H54 (cell line): ENCODE results near the gene AP1B1.

Experiments
- DNase-seq: peaks from one replicate; pipeline ENCODE4 v3.0.0; 2011; ENCODE audit warnings: low spot score, mixed read lengths; ENCODE audit not compliant: insufficient read length
- FAIRE-seq: peaks from 3 replicates; lab custom pipeline; 2011; peaks lifted over from hg19 to GRCh38; lab: Jason Lieb, UNC
- POLR2A ChIP-seq: IDR thresholded peaks from 2 replicates; pipeline ENCODE4 v1.6.1; 2011; ENCODE audit warnings: low read depth, mild to moderate bottlenecking, low read length

AP1B1 gene

DNA sequence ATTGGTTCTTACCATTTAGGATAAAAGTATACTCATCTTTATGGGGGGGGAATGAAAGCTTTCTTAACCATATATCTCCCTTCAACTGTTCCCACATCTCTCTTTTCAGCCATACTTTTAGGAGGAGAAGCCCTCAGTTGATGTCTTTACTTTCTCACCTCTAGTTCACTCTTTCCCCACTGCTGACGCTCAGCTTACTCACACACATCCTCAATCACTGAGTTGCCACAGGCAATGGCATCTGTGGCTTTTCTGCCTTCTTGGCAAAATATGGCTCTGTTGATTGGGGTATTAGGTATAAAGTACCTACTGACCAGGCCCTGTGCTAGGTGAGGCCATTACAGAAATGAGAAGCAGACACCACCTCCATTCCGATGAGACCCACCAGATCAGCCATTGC lies 12.2 kb upstream of the AP1B1 start:
- FAIRE-seq (no peak), DNase-seq (no peak)
- no peak for TF ChIP-seq POLR2A

DNA sequence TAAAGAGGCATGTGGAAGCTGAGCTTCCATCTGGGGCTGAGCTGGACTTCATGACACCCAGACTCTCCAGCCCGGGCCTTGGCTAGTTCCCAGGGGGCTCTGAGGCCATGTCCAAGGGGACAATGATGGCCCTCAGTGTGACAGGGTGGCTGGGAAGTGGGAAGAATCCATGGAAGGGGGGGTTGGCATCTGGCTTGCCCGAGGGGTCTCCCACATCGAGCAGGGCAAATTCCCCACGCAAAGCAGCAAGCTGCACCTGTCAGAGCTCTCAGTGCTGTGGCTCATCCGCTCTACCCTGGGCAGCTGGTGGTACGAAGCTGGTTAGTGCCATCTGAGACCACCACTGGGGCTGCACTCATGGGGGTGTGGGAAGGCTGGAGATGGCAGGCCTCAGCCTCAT lies 9.4 kb upstream of the AP1B1 start:
- FAIRE-seq (no peak), DNase-seq (no peak)
- no peak for TF ChIP-seq POLR2A

- no peak for DNase-seq
Measured at GRCh38 chr22:29396126-29396525, 7.8 kb upstream of the AP1B1 start.

DNA sequence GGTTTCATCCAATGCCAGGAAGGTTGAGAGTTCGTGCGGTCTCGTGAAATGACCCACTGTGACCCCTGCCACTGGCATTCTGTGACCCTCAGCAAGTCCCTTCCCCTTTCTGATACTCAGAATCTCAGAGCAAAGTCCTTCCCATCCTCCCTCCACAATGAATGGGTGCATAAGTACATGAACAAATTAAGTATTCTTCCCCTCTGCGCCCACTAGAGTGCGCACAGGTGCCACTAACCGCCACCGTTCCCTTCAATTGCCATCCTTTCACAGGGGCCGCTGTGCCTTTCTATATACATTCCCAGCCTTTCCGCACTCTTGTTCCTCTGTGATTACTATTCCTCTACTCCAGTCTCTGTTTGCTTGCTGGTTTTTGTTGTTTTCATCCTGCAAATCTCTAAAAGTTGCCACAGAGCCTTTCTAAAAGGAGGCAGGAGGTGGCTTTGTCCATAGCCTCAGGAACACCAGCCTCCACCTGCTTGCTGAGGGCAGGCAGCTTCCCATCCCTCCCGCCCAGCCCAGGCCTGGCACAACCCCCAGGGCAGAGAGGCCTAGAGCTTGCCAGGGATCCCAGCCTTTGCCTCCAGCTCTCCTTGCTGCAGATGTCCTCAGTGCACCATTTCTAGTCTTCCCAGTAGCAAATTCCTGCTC lies 6.7 kb upstream of the AP1B1 start:
- no peak for TF ChIP-seq POLR2A
- peak; percentile 36 for DNase-seq
- FAIRE-seq = peak; percentile 57

More at GRCh38 chr22:29396126-29396525, 7.8 kb upstream of the AP1B1 start:
- TF ChIP-seq POLR2A = no peak
- FAIRE-seq = no peak

- FAIRE-seq (no peak), DNase-seq (no peak)
- TF ChIP-seq POLR2A = no peak
Measured at GRCh38 chr22:29393019-29393608, 4.7 kb upstream of the AP1B1 start.

DNA sequence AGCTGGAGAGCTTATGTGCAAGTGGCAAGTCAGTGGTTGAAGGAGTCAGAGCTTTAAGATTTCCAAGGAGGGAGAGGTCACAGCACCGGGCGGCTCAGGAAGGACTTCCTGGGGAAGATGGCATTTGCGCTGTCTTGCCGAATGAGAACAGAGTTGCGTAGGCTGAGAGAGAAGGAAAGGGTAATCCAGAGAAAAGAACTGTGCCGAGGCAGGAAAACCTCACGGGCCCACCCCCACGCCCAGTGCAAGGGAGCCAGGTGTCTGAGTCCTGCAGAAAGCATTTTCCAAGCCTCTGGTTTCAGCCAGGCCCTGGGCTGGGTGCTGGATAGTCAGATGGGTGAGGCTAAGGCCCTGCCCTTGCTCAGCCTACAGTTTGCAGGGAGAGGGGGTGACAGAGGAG lies 3.2 kb upstream of the AP1B1 start:
- FAIRE-seq = no peak
- no peak for TF ChIP-seq POLR2A
- no peak for DNase-seq

DNA sequence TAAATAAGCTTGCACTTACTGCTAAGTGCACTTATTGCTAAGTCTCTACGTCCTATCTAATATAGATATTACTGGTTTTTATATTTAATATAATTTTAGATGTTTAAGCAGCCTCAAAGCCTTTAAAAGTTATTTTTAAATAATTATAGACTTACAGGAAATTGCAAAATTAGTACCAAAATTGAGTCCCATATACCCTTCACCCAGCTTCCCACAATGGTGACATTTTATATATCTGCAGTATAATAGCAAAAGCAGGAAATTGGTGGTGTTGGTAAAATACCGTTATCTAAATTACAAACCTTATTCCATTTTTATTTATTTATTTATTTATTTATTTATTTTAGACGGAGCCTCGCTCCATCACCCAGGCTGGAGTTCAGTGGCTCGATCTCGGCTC lies 1.9 kb upstream of the AP1B1 start:
- TF ChIP-seq POLR2A = no peak
- FAIRE-seq (no peak), DNase-seq (no peak)

GRCh38 chr22:29388759-29389090 lies 355 bp upstream of the AP1B1 start:
- no peak for TF ChIP-seq POLR2A
- DNase-seq (no peak), FAIRE-seq (no peak)

- no peak for TF ChIP-seq POLR2A
- DNase-seq = no peak
- FAIRE-seq = no peak
Measured at GRCh38 chr22:29386708-29387107, 1.7 kb downstream of the AP1B1 start.

DNA sequence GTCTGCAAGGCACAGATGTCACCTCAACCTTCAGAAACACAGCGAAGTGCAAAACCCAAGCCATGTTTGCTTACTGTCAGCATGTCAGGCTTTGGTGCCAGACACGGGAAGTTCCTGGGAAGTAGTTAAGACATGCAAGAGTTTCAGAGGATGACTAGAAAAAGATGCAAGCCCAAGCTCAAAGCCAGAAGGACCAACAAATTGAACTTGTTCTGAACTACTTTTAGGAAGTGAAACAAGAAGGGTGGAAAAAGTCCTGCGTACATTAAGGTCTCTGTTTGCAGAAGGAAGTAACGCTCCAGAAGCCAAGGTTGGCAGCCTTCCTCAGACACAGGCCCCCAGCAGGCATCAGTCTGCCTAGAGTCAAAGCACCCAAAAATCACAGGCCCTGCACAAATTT lies 2.6 kb downstream of the AP1B1 start:
- no peak for TF ChIP-seq POLR2A
- no peak for DNase-seq
- FAIRE-seq = no peak

- no peak for DNase-seq
- no peak for TF ChIP-seq POLR2A
- no peak for FAIRE-seq
Measured at GRCh38 chr22:29385151-29385704, 3.1 kb downstream of the AP1B1 start.

DNA sequence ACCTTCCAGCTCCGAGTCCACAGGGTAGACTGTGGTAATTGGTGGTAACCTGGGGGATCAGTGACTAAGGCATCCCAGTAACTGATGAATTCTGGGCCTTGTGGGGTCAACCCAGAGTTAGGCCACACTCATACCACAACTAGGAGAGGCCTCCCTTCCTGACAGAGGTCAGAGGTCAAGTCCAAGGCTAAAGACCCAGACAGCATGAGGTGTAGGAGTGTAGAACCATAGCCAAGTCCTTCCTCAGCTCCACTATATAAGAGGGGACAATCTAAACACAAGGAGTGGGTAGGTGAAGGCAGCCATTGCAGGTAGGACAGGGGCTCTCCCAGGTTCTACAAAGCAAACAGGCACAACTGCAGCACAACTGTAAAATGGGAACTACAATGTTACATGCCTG lies 4.6 kb downstream of the AP1B1 start:
- DNase-seq = no peak
- FAIRE-seq = no peak
- no peak for TF ChIP-seq POLR2A

DNA sequence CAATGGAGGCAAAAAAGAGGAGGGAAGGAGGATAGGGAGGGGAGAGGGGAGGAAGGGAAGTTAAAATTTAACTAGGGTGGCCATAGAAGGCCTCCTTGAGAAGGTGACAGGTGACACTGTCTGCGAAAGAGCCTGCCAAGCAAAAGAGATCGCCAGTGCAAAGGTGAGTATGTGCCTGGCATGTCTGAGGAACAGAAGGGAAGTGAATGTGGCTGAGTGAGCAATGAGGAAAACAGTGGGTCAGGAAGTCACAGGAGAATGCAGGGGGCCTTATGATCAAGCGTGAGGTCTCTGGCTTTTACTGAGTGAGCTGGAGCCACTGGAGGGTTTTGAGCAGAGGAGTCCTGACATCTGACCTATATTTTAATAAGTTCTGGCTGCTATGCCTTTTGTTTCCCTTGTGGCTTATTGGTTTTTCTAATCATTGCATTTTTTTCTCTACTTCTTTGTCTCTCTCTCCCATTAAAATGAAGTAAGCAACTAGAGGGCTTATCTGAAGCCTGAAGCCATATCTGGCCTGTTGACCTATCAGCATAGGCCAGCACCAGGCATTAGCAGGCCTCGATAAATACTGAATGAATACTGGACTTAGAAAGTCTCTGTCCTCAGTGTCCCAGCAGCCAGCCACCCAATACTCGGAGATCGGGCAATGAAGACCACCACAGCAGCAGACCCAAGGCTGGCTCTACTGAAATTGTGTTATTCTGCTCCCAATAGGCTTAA lies 5.6 kb downstream of the AP1B1 start:
- DNase-seq (no peak), FAIRE-seq (no peak)
- TF ChIP-seq POLR2A = no peak

- no peak for FAIRE-seq
- DNase-seq = no peak
Measured at GRCh38 chr22:29380856-29381255, 7.5 kb downstream of the AP1B1 start.

DNA sequence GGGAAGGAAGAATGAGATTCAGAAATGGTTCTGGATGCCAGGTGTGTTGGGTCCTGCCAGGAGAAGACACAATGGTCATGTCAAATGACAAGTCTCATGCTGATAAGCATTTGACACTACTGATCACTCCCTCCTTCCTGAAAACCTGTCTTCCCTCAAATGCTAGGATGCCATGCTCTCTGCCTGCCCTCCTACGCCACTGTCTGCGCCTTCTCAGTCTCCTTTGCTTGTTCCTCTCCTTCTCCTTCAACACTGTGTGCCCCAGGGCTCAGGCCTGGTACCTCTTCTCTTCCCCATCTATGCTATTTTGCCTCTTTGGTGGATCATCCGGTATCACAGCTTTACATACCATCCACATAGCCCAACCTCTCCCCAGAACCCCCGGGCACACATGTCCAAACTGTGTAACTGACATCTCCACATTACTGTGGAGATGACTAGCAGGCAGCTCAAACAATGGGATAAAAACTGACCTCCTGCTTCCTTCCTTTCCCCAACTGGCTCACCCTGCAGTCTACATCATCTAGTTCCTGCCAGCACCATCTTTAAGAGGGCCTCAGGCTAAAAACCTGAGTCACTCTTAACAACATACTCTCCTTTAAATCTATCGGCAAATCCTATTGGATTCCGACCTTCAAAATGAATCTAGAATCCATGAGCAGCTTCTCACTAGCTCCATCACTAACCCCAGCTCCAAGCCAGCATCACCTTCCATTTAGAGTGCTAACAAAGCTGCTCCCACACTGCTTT lies 8.2 kb downstream of the AP1B1 start:
- DNase-seq (no peak), FAIRE-seq (peak; percentile 52)
- TF ChIP-seq POLR2A = no peak

More at GRCh38 chr22:29380856-29381255, 7.5 kb downstream of the AP1B1 start:
- no peak for TF ChIP-seq POLR2A
